SK-N-SH (cell line): Measurements from ENCODE around the gene RTN4RL2. TPM values are rescaled to one million over a fixed set of nuclear protein-coding genes. Genes with fewer than 3 reads are reported as not detected.

Source experiments
- CTCF ChIA-PET: fragments of 300-600, 350-600 bp; formaldehyde crosslinking; extraction: SDS; loops from one replicate; lab custom pipeline; 2021; lab: Yijun Ruan, JAX
- POLR2A ChIA-PET: fragments of 350-600 bp; sonication (Branson Sonifier 250); formaldehyde crosslinking; extraction: SDS; loops from one replicate; lab custom pipeline; 2020; ENCODE audit warnings: antibody characterized with exemption, inconsistent platforms; lab: Yijun Ruan, JAX
- DNase-seq: peaks from one replicate; pipeline ENCODE4 v3.0.0; 2012
- H2AFZ ChIP-seq: fragments of 200-600 bp; sonication (generic); 2 replicates; pipeline ENCODE4 v1.8.1; 2016; ENCODE audit warnings: antibody characterized with exemption, mild to moderate bottlenecking, low read depth
- H3F3A ChIP-seq: fragments of 200-600 bp; sonication (generic); replicated peaks from 2 replicates; pipeline ENCODE3; 2016; ENCODE audit warnings: antibody characterized with exemption, mild to moderate bottlenecking; ENCODE audit not compliant: insufficient read depth
- H3K27ac ChIP-seq, 2 experiments: fragments of 200-500 bp in 1 of 2; fragments of 200-600 bp in 1 of 2; sonication (Bioruptor generic) in 1 of 2; sonication (generic), shearing (Covaris generic) in 1 of 2; 2 replicates each; pipeline versions ENCODE4 v1.5.1 to v1.6.1; 2014 to 2016; ENCODE audit warnings: low read depth in 2 of 2, inconsistent platforms in 1 of 2, low read length in 1 of 2, mild to moderate bottlenecking in 1 of 2, mixed read lengths in 1 of 2
- H3K27me3 ChIP-seq: fragments of 200-600 bp; sonication (generic), shearing (Covaris generic); 2 replicates; pipeline ENCODE4 v1.6.1; 2016; ENCODE audit warnings: mixed run types; ENCODE audit not compliant: insufficient read depth
- H3K36me3 ChIP-seq, 2 experiments: fragments of 200-500 bp in 1 of 2; fragments of 200-600 bp in 1 of 2; sonication (Bioruptor generic) in 1 of 2; sonication (generic) in 1 of 2; replicated peaks in 1 of 2; 2 replicates each; pipeline versions ENCODE3 to v1.5.1; 2014 to 2016; ENCODE audit warnings: low read length in 1 of 2, mild to moderate bottlenecking in 1 of 2; ENCODE audit not compliant: insufficient read depth in 2 of 2, control insufficient read depth in 1 of 2
- H3K4me1 ChIP-seq, 2 experiments: fragments of 200-500 bp in 1 of 2; fragments of 200-600 bp in 1 of 2; sonication (Bioruptor generic) in 1 of 2; sonication (generic), shearing (Covaris generic) in 1 of 2; 2 replicates each; pipeline versions ENCODE4 v1.5.1 to v1.6.1; 2014 to 2016; ENCODE audit warnings: low read depth in 1 of 2, low read length in 1 of 2, mixed run types in 1 of 2; ENCODE audit not compliant: insufficient read depth in 2 of 2, control insufficient read depth in 1 of 2
- H3K4me2 ChIP-seq: fragments of 200-600 bp; sonication (generic), shearing (Covaris generic); 2 replicates; pipeline ENCODE4 v1.6.1; 2017; ENCODE audit warnings: mixed run types
- H3K4me3 ChIP-seq, 2 experiments: fragments of 200-500 bp in 1 of 2; fragments of 200-600 bp in 1 of 2; sonication (Bioruptor generic) in 1 of 2; sonication (generic), shearing (Covaris generic) in 1 of 2; 2 replicates each; pipeline versions ENCODE4 v1.5.1 to v1.8.1; 2014 to 2016; ENCODE audit warnings: low read depth in 2 of 2, inconsistent platforms in 1 of 2, low read length in 1 of 2, mild to moderate bottlenecking in 1 of 2, mixed read lengths in 1 of 2, moderate library complexity in 1 of 2
- H3K79me2 ChIP-seq: fragments of 200-600 bp; sonication (generic); 2 replicates; pipeline ENCODE4 v1.8.1; 2017; ENCODE audit warnings: mild to moderate bottlenecking; ENCODE audit not compliant: insufficient read depth
- H3K9ac ChIP-seq: fragments of 200-600 bp; sonication (generic); 2 replicates; pipeline ENCODE4 v1.6.1; 2017; ENCODE audit warnings: mixed run types
- H3K9me2 ChIP-seq: fragments of 200-600 bp; sonication (generic); 2 replicates; pipeline ENCODE4 v1.6.1; 2017; ENCODE audit warnings: mixed run types
- H3K9me3 ChIP-seq: fragments of 200-600 bp; sonication (generic); 2 replicates; pipeline ENCODE4 v1.6.1; 2017; ENCODE audit warnings: mixed run types, mild to moderate bottlenecking, moderate library complexity
- H4K20me1 ChIP-seq: fragments of 200-600 bp; sonication (generic); 2 replicates; pipeline ENCODE4 v1.6.1; 2017; ENCODE audit warnings: mild to moderate bottlenecking, mixed run types; ENCODE audit not compliant: insufficient read depth
- CTCF ChIP-seq: fragments of 200-600 bp; sonication (generic); IDR thresholded peaks from 2 replicates; pipeline ENCODE4 v1.6.1; 2017; ENCODE audit warnings: antibody characterized with exemption, mild to moderate bottlenecking, moderate library complexity
- ELF1 ChIP-seq: IDR thresholded peaks from 2 replicates; pipeline ENCODE4 v1.4.0; 2012
- EP300 ChIP-seq, 2 experiments: IDR thresholded peaks; 2 replicates each; pipeline versions ENCODE4 v1.4.0 to v1.6.1; 2012; ENCODE audit warnings: borderline replicate concordance in 1 of 2, low read depth in 1 of 2, low read length in 1 of 2
- FOSL2 ChIP-seq: IDR thresholded peaks from 2 replicates; pipeline ENCODE4 v1.4.0; 2012; ENCODE audit warnings: low read depth, mild to moderate bottlenecking, moderate library complexity, borderline replicate concordance
- FOXJ3 ChIP-seq: sonication (generic); formaldehyde crosslinking; IDR thresholded peaks from 2 replicates; pipeline ENCODE4 v1.5.1; 2020; ENCODE audit warnings: mild to moderate bottlenecking, missing genetic modification reagents
- FOXM1 ChIP-seq: IDR thresholded peaks from 2 replicates; pipeline ENCODE4 v1.4.0; 2012; ENCODE audit warnings: low read depth, mild to moderate bottlenecking
- JUND ChIP-seq: IDR thresholded peaks from 2 replicates; pipeline ENCODE4 v1.4.0; 2012
- MAX ChIP-seq: IDR thresholded peaks from 2 replicates; pipeline ENCODE4 v1.4.0; 2012; ENCODE audit warnings: low read depth
- NFIC ChIP-seq: IDR thresholded peaks from 2 replicates; pipeline ENCODE4 v1.4.0; 2012; ENCODE audit warnings: borderline replicate concordance
- POLR2AphosphoS5 ChIP-seq: IDR thresholded peaks from 2 replicates; pipeline ENCODE4 v1.6.1; 2012; ENCODE audit warnings: low read depth, low read length
- RXRA ChIP-seq: IDR thresholded peaks from 2 replicates; pipeline ENCODE4 v1.4.0; 2012; ENCODE audit warnings: low read depth, mild to moderate bottlenecking, borderline replicate concordance
- SIN3A ChIP-seq: IDR thresholded peaks from 2 replicates; pipeline ENCODE4 v1.6.1; 2012; ENCODE audit warnings: low read depth, mild to moderate bottlenecking, low read length, moderate library complexity, borderline replicate concordance
- TAF1 ChIP-seq: IDR thresholded peaks from 2 replicates; pipeline ENCODE4 v1.6.1; 2012; ENCODE audit warnings: low read depth, mild to moderate bottlenecking, low read length, moderate library complexity, borderline replicate concordance
- USF1 ChIP-seq: IDR thresholded peaks from 2 replicates; pipeline ENCODE4 v1.4.0; 2012; ENCODE audit warnings: low read depth, borderline replicate concordance
- ZBTB33 ChIP-seq: IDR thresholded peaks from 2 replicates; pipeline ENCODE4 v1.4.0; 2012; ENCODE audit warnings: low read depth, borderline replicate concordance
- WGBS: methylation state at CpG from one replicate; pipeline ENCODE4 v1.1.6; 2017; ENCODE audit warnings: low lambda C conversion rate; 5-methylcytosine and 5-hydroxymethylcytosine counted together
- polyA plus RNA-seq, 3 experiments: library from polyadenylated mRNA; depleted of rRNA; stranded (reverse); fragments of >200 nt; gene quantifications; 2 replicates each; pipeline ENCODE4 v1.2.3, GENCODE V29; 2012

RTN4RL2 gene
- polyA plus RNA-seq, 1 of the 3 experiments (the other 2 are of a cell fraction), result 0.30 TPM

GRCh38 chr11:57440744-57441414, 19.4 kb upstream of the RTN4RL2 start:
- no peaks in the 10 kb centered on the region for H3K4me1 ChIP-seq
- no peaks in the 10 kb centered on the region for H3K9me3 ChIP-seq
- WGBS, result 61% methylated on average over 4 of the region's 4 CpGs
- ChIA-PET CTCF (interaction anchor here (0.6 to 5.9 kb wide), 4 partner anchors 12 to 46 kb away, joined by 3 to 43 read pairs (median 4); no protein-coding TSS in a partner anchor), POLR2A (no interaction called here)
- H3K4me2 ChIP-seq, result no peak overlapping the region
- H3F3A ChIP-seq, result no peaks in the 10 kb centered on the region
- H2AFZ ChIP-seq, result no peak overlapping the region
- no peaks in the 10 kb centered on the region for H3K27me3 ChIP-seq
- H3K79me2 ChIP-seq, result no peaks in the 10 kb centered on the region
- TF ChIP-seq ZBTB33, result no peak
- no peak for TF ChIP-seq ELF1
- no peak for TF ChIP-seq FOXM1
- TF ChIP-seq SIN3A, result no peak
- no peak for TF ChIP-seq TAF1
- no peak for TF ChIP-seq MAX
- TF ChIP-seq FOXJ3 (CRISPR knock-in tag), result no peak
- TF ChIP-seq FOSL2, result no peak
- TF ChIP-seq RXRA, result no peak
- TF ChIP-seq JUND, result no peak
- TF ChIP-seq USF1, result no peak
- no peak for TF ChIP-seq POLR2AphosphoS5
- TF ChIP-seq NFIC, result no peak
- TF ChIP-seq EP300 (IDR thresholded peaks at IDR 0.05; ENCODE audit: borderline replicate concordance in 1 of 2, low read depth in 1 of 2, low read length in 1 of 2), result no peak
- no peak for TF ChIP-seq CTCF
- H3K27ac ChIP-seq, result no peak overlapping the region
- no peaks in the 10 kb centered on the region for H3K9me2 ChIP-seq
- no peaks in the 10 kb centered on the region for H4K20me1 ChIP-seq
- no peak overlapping the region for H3K9ac ChIP-seq
- H3K4me3 ChIP-seq, result no peak overlapping the region
- no peaks in the 10 kb centered on the region for H3K36me3 ChIP-seq
- DNase-seq, result no peak
